Testis (tissue), 3 donors: Measurements from ENCODE around the gene ZNF319. TPM values are rescaled to one million over a fixed set of nuclear protein-coding genes. Genes with fewer than 3 reads are reported as not detected.

ENCODE experiments used
- DNase-seq: peaks from one replicate; pipeline ENCODE4 v3.0.0-alpha.2; 2019
- H3K27ac ChIP-seq, 2 donors: fragments of 200-600 bp; sonication (generic); one replicate each; pipeline ENCODE4 v1.5.1; 2019
- H3K27me3 ChIP-seq: fragments of 200-600 bp; sonication (generic); one replicate; pipeline ENCODE4 v1.5.1; 2019
- H3K36me3 ChIP-seq: fragments of 200-600 bp; sonication (generic); one replicate; pipeline ENCODE4 v1.5.1; 2017; ENCODE audit warnings: low read depth; ENCODE audit errors: missing control alignments
- H3K4me1 ChIP-seq: fragments of 200-600 bp; sonication (generic); one replicate; pipeline ENCODE4 v1.5.1; 2019
- H3K4me3 ChIP-seq, 2 donors: fragments of 200-600 bp; sonication (generic); one replicate each; pipeline ENCODE4 v1.5.1; 2017 to 2019
- H3K9me3 ChIP-seq: fragments of 200-600 bp; sonication (generic); one replicate; pipeline ENCODE4 v1.5.1; 2017
- POLR2A ChIP-seq: fragments of 450-650 bp; IDR thresholded peaks from one replicate; pipeline ENCODE4 v1.6.1; 2017; ENCODE audit warnings: antibody characterized with exemption, mild to moderate bottlenecking, moderate library complexity
- WGBS, 2 donors: methylation state at CpG; one replicate each; pipeline ENCODE4 v1.1.5; 2018; 5-methylcytosine and 5-hydroxymethylcytosine counted together
- intact Hi-C: fragments of 100-400 bp; cut with DNase I; formaldehyde crosslinking; loops from one replicate; pipeline ENCODE4 v1.15.1; 2023; ENCODE audit warnings: low total_unique reads
- polyA plus RNA-seq: library from polyadenylated mRNA; stranded (reverse); fragments of 350-450 nt; fragmentation: Illumina TruSeq; extraction: RNeasy Lipid Tissue Mini Kit (QIAGEN cat#74804); gene quantifications from one replicate; pipeline ENCODE4 v1.2.3, GENCODE V29; 2014; ENCODE audit warnings: low read depth, low replicate concordance; ENCODE audit not compliant: insufficient read depth
- total RNA-seq, 2 donors: library from RNA; depleted of rRNA; stranded (reverse); fragments of >200 nt; gene quantifications; one replicate each; pipeline ENCODE4 v1.2.3, GENCODE V29; 2016
- TF ChIP-seq, protein P1 (sequence below), 3 experiments: fragments of 450-650 bp in 2 of 3; fragments of 200-600 bp in 1 of 3; sonication (generic) in 1 of 3; IDR thresholded peaks; one replicate each; pipeline ENCODE4 v1.5.1; 2016 to 2019; ENCODE audit warnings: antibody characterized with exemption in 3 of 3, mild to moderate bottlenecking in 2 of 3, moderate library complexity in 1 of 3

ZNF319 gene
- total and polyA plus RNA-seq, 3 donors from 2014 or later, result 10.4 to 12.1 (median 11.2) TPM

DNA sequence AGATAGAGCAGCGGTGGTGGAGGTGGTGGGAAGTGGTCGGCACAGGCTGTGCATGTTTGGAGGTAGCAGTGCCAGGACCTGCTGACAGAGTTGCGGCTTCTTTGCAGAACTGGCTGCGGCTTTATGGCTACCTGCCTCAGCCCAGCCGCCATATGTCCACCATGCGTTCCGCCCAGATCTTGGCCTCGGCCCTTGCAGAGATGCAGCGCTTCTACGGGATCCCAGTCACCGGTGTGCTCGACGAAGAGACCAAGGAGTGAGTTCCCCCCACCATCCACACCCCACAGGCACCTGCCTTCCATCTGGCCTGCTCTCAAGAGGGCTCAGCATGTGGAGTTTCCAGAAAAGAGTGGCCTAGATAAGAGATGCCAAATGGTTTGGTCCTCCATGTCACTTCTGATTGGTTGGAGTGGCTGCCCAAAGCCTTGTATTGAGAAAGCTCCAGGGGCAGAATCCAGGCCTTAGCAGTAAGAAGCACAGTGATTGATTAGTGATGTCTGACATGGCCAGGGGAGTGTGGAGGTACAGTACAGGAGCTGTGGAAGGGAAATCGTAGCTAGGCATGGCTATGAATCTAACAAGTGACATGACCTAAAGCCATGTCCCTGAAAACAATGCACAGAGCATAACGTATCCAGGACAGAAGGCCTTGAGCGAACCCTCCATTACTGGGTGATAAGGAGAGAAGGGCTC is 37.0 kb upstream of the ZNF319 start:
- Histone ChIP-seq H3K27me3 (no peaks in the 10 kb centered on the region), H3K36me3 (no peaks in the 10 kb centered on the region), H3K4me3 (no peak overlapping the region), H3K27ac (no peak overlapping the region), H3K4me1 (peaks cover 30% of the 10 kb centered on the region), H3K9me3 (no peaks in the 10 kb centered on the region)
- intact Hi-C loops, result no loop called here
- DNase-seq, result no peak
- 94 to 95% methylated on average over 16 of the region's 16 CpGs for WGBS, 2 donors
- TF ChIP-seq, protein P1, sequence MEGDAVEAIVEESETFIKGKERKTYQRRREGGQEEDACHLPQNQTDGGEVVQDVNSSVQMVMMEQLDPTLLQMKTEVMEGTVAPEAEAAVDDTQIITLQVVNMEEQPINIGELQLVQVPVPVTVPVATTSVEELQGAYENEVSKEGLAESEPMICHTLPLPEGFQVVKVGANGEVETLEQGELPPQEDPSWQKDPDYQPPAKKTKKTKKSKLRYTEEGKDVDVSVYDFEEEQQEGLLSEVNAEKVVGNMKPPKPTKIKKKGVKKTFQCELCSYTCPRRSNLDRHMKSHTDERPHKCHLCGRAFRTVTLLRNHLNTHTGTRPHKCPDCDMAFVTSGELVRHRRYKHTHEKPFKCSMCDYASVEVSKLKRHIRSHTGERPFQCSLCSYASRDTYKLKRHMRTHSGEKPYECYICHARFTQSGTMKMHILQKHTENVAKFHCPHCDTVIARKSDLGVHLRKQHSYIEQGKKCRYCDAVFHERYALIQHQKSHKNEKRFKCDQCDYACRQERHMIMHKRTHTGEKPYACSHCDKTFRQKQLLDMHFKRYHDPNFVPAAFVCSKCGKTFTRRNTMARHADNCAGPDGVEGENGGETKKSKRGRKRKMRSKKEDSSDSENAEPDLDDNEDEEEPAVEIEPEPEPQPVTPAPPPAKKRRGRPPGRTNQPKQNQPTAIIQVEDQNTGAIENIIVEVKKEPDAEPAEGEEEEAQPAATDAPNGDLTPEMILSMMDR (IDR thresholded peaks at IDR 0.05), result no peak
- TF ChIP-seq POLR2A, result no peak

DNA sequence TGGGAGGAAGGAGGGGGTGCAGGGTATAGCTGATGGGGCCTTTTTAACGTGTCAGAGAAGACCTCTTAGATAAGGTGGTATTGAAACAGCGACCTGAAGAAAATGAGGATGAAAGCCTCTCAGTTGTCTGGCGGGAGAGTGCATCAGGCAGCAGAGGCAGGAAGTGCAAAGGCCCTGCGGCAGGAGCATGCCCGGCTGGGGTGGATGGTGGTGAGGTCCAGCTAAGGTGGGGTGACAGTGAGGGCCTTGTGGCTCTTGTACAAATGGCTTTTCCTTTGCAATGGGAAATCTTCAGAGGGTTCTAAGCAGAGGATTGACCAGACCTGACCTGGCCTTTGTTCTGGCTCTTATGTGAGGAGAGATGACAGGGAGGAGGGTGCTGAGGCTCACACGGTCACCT is 36.5 kb upstream of the ZNF319 start:
- no peaks in the 10 kb centered on the region for H3K36me3 ChIP-seq
- DNase-seq, result no peak
- H3K27ac ChIP-seq, result no peak overlapping the region
- whole genome bisulfite sequencing, 2 donors, result 93% methylated on average over 6 of the region's 6 CpGs
- H3K4me1 ChIP-seq, result peaks cover 30% of the 10 kb centered on the region
- no peak overlapping the region for H3K4me3 ChIP-seq
- no peaks in the 10 kb centered on the region for H3K9me3 ChIP-seq
- H3K27me3 ChIP-seq, result no peaks in the 10 kb centered on the region
- intact Hi-C loops, result no loop called here
- TF ChIP-seq POLR2A, result no peak

DNA sequence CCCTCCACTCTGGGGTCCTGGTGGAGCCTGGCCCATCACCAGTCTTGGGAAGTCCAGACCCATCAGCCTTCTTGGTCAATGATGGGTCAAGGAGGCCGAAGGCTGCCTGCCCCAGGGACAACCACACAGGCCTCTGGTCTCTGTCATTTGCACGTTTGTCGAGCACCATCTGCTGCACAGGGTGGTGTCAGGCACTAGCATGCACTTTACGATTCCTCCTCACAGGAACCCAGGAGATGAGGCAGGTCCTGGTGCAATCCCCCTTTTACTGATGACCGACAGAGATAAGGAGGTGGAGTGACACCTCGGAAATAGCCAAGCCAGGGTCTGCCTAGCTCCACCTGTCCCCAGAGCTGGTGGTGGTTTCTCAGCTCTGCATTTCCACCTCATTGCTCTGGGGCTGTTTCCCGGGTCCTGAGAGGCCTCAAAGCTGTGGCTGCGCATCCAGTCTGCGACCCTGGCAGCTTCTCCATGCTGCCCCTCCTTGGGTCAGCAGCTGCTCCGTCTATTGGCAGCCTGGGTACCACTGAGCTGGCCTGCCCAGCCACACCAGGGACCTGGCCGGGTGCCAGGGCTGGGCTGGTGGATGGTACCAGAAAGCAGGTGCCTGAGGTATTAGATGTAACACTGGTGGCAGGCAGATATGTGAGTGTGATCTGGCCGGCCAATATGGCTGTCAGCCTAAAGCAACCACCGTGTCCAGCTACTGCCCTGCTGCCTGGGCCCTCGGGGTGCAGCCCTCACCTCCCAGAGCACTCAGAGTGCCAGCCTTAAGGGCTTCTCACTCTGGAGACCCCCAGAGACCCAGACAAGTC is 35.1 kb upstream of the ZNF319 start:
- Histone ChIP-seq H3K36me3 (no peaks in the 10 kb centered on the region), H3K4me1 (peaks cover 41% of the 10 kb centered on the region), H3K9me3 (no peaks in the 10 kb centered on the region), H3K4me3 (no peak overlapping the region), H3K27ac (no peak overlapping the region), H3K27me3 (no peaks in the 10 kb centered on the region)
- TF ChIP-seq, protein P1 (IDR thresholded peaks at IDR 0.05), result no peak
- TF ChIP-seq POLR2A, result no peak
- 68 to 78% methylated on average over 12 to 14 of the region's 14 CpGs for WGBS, 2 donors
- intact Hi-C loops, result no loop called here
- no peak for DNase-seq

DNA sequence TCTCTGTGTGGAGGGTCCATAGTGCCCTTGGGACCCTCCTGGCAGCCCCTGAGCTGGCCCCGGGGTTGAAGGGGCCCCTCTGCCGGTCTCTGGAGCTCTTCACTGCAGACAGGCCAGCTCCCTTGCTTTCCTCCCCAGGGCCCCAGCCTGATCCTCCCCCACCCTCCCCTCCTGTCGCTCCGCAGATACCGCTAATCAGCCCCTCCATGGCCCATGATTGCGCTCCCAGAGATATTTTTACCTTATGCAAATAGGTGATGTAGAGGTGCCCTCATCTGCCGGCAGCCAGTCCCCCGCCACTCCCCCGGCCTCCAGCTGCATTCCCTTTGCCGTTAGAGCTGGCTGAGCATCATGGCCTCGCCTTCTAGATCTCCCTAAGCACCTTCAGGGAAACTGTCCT is 34.3 kb upstream of the ZNF319 start:
- no peak overlapping the region for H3K4me3 ChIP-seq
- H3K4me1 ChIP-seq, result peaks cover 46% of the 10 kb centered on the region
- no peak overlapping the region for H3K27ac ChIP-seq

DNA sequence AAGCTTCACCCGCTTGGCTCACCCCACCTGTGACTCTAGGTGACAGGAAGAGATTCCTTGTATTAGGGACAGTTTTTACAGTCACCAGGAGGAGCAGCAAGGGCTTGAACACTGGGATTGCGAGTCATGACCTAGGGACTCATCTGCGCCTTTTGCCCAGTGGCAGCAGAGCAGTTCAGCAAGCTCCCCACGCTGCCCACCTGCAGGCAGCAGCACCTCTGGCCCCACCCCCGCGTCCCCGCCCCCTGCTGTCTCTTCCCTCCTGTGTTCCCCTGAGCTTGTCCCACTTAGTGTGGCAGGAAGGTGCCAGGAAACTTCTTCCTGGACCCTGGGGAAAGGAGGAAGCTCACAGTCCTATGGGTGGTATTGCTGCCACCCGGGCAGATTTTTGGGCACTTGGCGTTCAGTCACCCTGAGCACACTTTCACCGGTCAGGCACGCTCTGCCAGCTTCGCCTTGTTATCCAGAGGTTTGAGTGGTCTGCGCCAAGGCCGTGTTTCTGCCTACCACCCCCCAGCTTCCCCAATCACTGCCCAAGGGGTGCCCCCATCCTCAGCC is 33.7 kb upstream of the ZNF319 start:
- H3K27ac ChIP-seq, result no peak overlapping the region
- H3K9me3 ChIP-seq, result no peaks in the 10 kb centered on the region
- H3K4me3 ChIP-seq, result no peak overlapping the region
- no peak for DNase-seq
- 70 to 90% methylated on average over 9 to 14 of the region's 14 CpGs for WGBS, 2 donors
- intact Hi-C loops, result no loop called here
- H3K36me3 ChIP-seq, result no peaks in the 10 kb centered on the region
- peaks cover 46% of the 10 kb centered on the region for H3K4me1 ChIP-seq
- no peaks in the 10 kb centered on the region for H3K27me3 ChIP-seq
- TF ChIP-seq, protein P1 (IDR thresholded peaks at IDR 0.05), result no peak
- no peak for TF ChIP-seq POLR2A

More for the DNA sequence above, 34.3 kb upstream of the ZNF319 start:
- intact Hi-C loops, result no loop called here
- TF ChIP-seq, protein P1 (IDR thresholded peaks at IDR 0.05), result no peak
- TF ChIP-seq POLR2A, result no peak
- H3K9me3 ChIP-seq, result no peaks in the 10 kb centered on the region
- H3K27me3 ChIP-seq, result no peaks in the 10 kb centered on the region
- no peaks in the 10 kb centered on the region for H3K36me3 ChIP-seq
- DNase-seq, result no peak
- 71 to 82% methylated on average over 11 of the region's 11 CpGs for WGBS, 2 donors
